Ascending aorta (tissue), 2 donors: Measurements from ENCODE around the gene FBXL17. TPM values are rescaled to one million over a fixed set of nuclear protein-coding genes. Genes with fewer than 3 reads are reported as not detected.

Experiments used
- DNase-seq, 2 donors: peaks; one replicate each; pipeline ENCODE4 v3.0.0-alpha.2; 2019; ENCODE audit warnings: low spot score in 2 of 2
- H3K27ac ChIP-seq, 2 donors: fragments of 200-600 bp; sonication (generic); one replicate each; pipeline ENCODE4 v1.5.1; 2016 to 2017; ENCODE audit warnings: mild to moderate bottlenecking in 1 of 2
- H3K27me3 ChIP-seq: fragments of 200-600 bp; sonication (generic); one replicate; pipeline ENCODE4 v1.5.1; 2017
- H3K36me3 ChIP-seq, 2 donors: fragments of 200-600 bp; sonication (generic); one replicate each; pipeline ENCODE4 v1.5.1; 2016
- H3K4me1 ChIP-seq, 2 donors: fragments of 200-600 bp; sonication (generic); one replicate each; pipeline ENCODE4 v1.5.1; 2016 to 2017; ENCODE audit warnings: mild to moderate bottlenecking in 1 of 2
- H3K4me3 ChIP-seq, 2 donors: fragments of 200-600 bp; sonication (generic); one replicate each; pipeline ENCODE4 v1.5.1; 2016 to 2017; ENCODE audit warnings: mild to moderate bottlenecking in 1 of 2
- H3K9me3 ChIP-seq, 2 donors: fragments of 200-600 bp; sonication (generic); one replicate each; pipeline ENCODE4 v1.5.1; 2016
- intact Hi-C: fragments of 100-400 bp; cut with DNase I; formaldehyde crosslinking; loops from one replicate; pipeline ENCODE4 v1.15.1; 2023
- total RNA-seq: library from RNA; depleted of rRNA; stranded (reverse); fragments of >200 nt; gene quantifications from one replicate; pipeline ENCODE4 v1.1.0, GENCODE V29; 2016
- TF ChIP-seq, protein P1 (sequence below), 3 experiments: fragments of 200-600 bp in 2 of 3; fragments of 450-650 bp in 1 of 3; sonication (generic) in 2 of 3; IDR thresholded peaks; one replicate each; pipeline ENCODE4 v1.5.1; 2016 to 2019; ENCODE audit warnings: antibody characterized with exemption in 3 of 3, mild to moderate bottlenecking in 1 of 3, moderate library complexity in 1 of 3

The FBXL17 gene
- total RNA-seq, 1 donor from 2014 or later: 13.6 TPM

DNA sequence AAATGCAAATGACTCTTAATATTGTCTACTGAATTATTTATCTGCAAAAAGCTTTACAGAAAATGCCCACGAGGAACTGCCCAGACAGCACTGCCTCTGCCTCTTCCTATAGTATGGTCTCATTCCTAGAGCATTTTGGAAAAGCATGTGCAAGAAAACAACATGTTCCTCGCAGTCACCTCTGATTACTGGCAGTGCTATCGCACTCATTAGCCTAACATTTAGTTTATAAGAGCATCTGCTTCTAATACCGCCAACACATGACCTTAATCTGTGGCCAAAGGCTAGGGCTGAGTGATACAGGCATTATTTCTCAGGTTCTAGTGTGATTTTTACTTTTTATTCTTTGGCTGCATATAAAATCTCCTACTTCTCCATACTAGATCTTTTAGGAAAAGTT lies 259.2 kb downstream of the FBXL17 start:
- Histone ChIP-seq H3K27me3 (no peaks in the 10 kb centered on the region), H3K27ac (no peak overlapping the region), H3K4me3 (no peak overlapping the region), H3K4me1 (no peaks in the 10 kb centered on the region), H3K36me3 (no peaks in the 10 kb centered on the region), H3K9me3 (no peaks in the 10 kb centered on the region)
- no peak for DNase-seq
- intact Hi-C loops: no loop called here
- TF ChIP-seq, protein P1, sequence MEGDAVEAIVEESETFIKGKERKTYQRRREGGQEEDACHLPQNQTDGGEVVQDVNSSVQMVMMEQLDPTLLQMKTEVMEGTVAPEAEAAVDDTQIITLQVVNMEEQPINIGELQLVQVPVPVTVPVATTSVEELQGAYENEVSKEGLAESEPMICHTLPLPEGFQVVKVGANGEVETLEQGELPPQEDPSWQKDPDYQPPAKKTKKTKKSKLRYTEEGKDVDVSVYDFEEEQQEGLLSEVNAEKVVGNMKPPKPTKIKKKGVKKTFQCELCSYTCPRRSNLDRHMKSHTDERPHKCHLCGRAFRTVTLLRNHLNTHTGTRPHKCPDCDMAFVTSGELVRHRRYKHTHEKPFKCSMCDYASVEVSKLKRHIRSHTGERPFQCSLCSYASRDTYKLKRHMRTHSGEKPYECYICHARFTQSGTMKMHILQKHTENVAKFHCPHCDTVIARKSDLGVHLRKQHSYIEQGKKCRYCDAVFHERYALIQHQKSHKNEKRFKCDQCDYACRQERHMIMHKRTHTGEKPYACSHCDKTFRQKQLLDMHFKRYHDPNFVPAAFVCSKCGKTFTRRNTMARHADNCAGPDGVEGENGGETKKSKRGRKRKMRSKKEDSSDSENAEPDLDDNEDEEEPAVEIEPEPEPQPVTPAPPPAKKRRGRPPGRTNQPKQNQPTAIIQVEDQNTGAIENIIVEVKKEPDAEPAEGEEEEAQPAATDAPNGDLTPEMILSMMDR (IDR thresholded peaks at IDR 0.05): no peak

GRCh38 chr5:108118813-108119514 lies 262.9 kb downstream of the FBXL17 start:
- Histone ChIP-seq H3K4me1 (no peaks in the 10 kb centered on the region), H3K4me3 (no peak overlapping the region), H3K27ac (no peak overlapping the region), H3K36me3 (no peaks in the 10 kb centered on the region), H3K9me3 (no peaks in the 10 kb centered on the region), H3K27me3 (no peaks in the 10 kb centered on the region)
- TF ChIP-seq, protein P1 (IDR thresholded peaks at IDR 0.05): no peak
- DNase-seq: no peak
- intact Hi-C loops: no loop called here

- no peaks in the 10 kb centered on the region for H3K36me3 ChIP-seq
- intact Hi-C loops: no loop called here
- TF ChIP-seq, protein P1 (IDR thresholded peaks at IDR 0.05): no peak
- H3K9me3 ChIP-seq: peaks cover 5 to 7% of the 10 kb centered on the region in 2 donors
- H3K4me1 ChIP-seq: no peaks in the 10 kb centered on the region
- no peaks in the 10 kb centered on the region for H3K27me3 ChIP-seq
- no peak for DNase-seq
- H3K4me3 ChIP-seq: no peak overlapping the region
- no peak overlapping the region for H3K27ac ChIP-seq
Observed at GRCh38 chr5:108115673-108116072, 266.2 kb downstream of the FBXL17 start.

DNA sequence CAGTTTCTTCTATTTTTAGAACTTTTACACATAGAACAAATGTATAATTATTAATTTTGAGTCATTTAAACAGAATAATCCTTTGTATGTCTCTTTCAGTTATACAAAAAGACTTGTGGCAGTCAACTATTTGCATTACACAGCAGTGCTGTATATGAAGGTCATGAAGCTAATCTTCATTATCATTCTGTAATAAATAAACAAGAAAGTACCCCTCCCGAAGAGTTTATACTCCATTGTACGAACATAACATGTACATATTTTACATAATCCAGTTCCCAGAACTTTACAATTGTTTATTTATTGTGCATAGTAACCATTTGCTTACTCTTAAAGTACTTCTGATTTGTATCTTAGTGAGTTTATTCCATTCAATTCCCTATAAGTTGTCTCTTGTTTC lies 267.9 kb downstream of the FBXL17 start:
- intact Hi-C loops: no loop called here
- no peak overlapping the region for H3K27ac ChIP-seq
- peaks cover 5 to 7% of the 10 kb centered on the region in 2 donors for H3K9me3 ChIP-seq
- H3K4me3 ChIP-seq: no peak overlapping the region
- no peaks in the 10 kb centered on the region for H3K4me1 ChIP-seq
- TF ChIP-seq, protein P1 (IDR thresholded peaks at IDR 0.05): no peak
- no peaks in the 10 kb centered on the region for H3K27me3 ChIP-seq
- H3K36me3 ChIP-seq: no peaks in the 10 kb centered on the region
- DNase-seq: no peak

- TF ChIP-seq, protein P1 (IDR thresholded peaks at IDR 0.05): no peak
- Histone ChIP-seq H3K9me3 (peaks cover 5 to 7% of the 10 kb centered on the region in 2 donors), H3K36me3 (no peaks in the 10 kb centered on the region), H3K27ac (no peak overlapping the region), H3K4me3 (no peak overlapping the region), H3K4me1 (no peaks in the 10 kb centered on the region), H3K27me3 (no peaks in the 10 kb centered on the region)
- intact Hi-C loops: no loop called here
- no peak for DNase-seq
Observed at GRCh38 chr5:108111736-108112135, 270.2 kb downstream of the FBXL17 start.
